ENCODE data around the gene AFF1.
A peak's percentile ranks its signal among the peaks of the same experiment; 100 is the strongest.

The AFF1 gene

GRCh38 chr4:87150498-87151261 is 215.9 kb downstream of the AFF1 start:
- Histone ChIP-seq H3K27me3 (ENCODE audit: insufficient read depth, low read length) (no peaks in the 10 kb centered on the region), H2BK12ac (ENCODE audit: low read length) (no peak overlapping the region), H3K9ac (ENCODE audit: low read length) (no peak overlapping the region), H2BK120ac (ENCODE audit: insufficient read depth, low read length, poor library complexity) (no peak overlapping the region), H3K4me1 (ENCODE audit: control insufficient read depth in 1 of 2, insufficient read depth in 2 of 2, low read length in 2 of 2) (no peaks in the 10 kb centered on the region), H3K79me2 (ENCODE audit: control insufficient read depth, insufficient read depth, low read length, poor library complexity) (no peaks in the 10 kb centered on the region), H3K79me1 (ENCODE audit: low read length) (no peaks in the 10 kb centered on the region), H3K4ac (ENCODE audit: low read depth, low read length) (no peak overlapping the region), H2BK5ac (ENCODE audit: low read depth, low read length, poor library complexity) (no peak overlapping the region), H3K36me3 (ENCODE audit: control insufficient read depth in 1 of 2, insufficient read depth in 2 of 2, low read length in 2 of 2) (no peaks in the 10 kb centered on the region), H3K23ac (ENCODE audit: low read length) (no peak overlapping the region), H3K27ac (ENCODE audit: low read depth, low read length) (no peak overlapping the region), H4K12ac (ENCODE audit: low read depth, low read length) (no peak overlapping the region), H4K91ac (ENCODE audit: low read depth, low read length) (no peak overlapping the region), H2AK5ac (ENCODE audit: low read length) (no peak overlapping the region), H3K4me3 (ENCODE audit: low read depth, low read length) (no peak overlapping the region), H3K9me3 (ENCODE audit: insufficient read depth, low read depth, low read length) (no peaks in the 10 kb centered on the region), H3K14ac (ENCODE audit: low read length) (no peak overlapping the region), H3K18ac (ENCODE audit: low read length) (no peak overlapping the region), H3K4me2 (ENCODE audit: low read length) (no peak overlapping the region), H2AFZ (ENCODE audit: insufficient read depth, low read length, poor library complexity) (no peak overlapping the region), H4K8ac (ENCODE audit: low read depth, low read length) (no peak overlapping the region)
- peak; percentile 82 to 98 for DNase-seq
- no CpG with 5 or more reads among the region's 2 CpGs for WGBS (ENCODE audit: extremely low coverage, insufficient coverage, insufficient read length)

- no peak overlapping the region for H2BK5ac ChIP-seq (ENCODE audit: low read depth, low read length, poor library complexity)
- H3K9ac ChIP-seq (ENCODE audit: low read length), result no peak overlapping the region
- no peaks in the 10 kb centered on the region for H3K79me2 ChIP-seq (ENCODE audit: control insufficient read depth, insufficient read depth, low read length, poor library complexity)
- H3K4me2 ChIP-seq (ENCODE audit: low read length), result no peak overlapping the region
- WGBS (ENCODE audit: extremely low coverage, insufficient coverage, insufficient read length), result no CpG with 5 or more reads among the region's 1 CpG
- H4K12ac ChIP-seq (ENCODE audit: low read depth, low read length), result no peak overlapping the region
- no peak overlapping the region for H2BK120ac ChIP-seq (ENCODE audit: insufficient read depth, low read length, poor library complexity)
- H4K8ac ChIP-seq (ENCODE audit: low read depth, low read length), result no peak overlapping the region
- no peak overlapping the region for H3K18ac ChIP-seq (ENCODE audit: low read length)
- H2AFZ ChIP-seq (ENCODE audit: insufficient read depth, low read length, poor library complexity), result no peak overlapping the region
- H2AK5ac ChIP-seq (ENCODE audit: low read length), result no peak overlapping the region
- H3K36me3 ChIP-seq (ENCODE audit: control insufficient read depth in 1 of 2, insufficient read depth in 2 of 2, low read length in 2 of 2), result no peaks in the 10 kb centered on the region
- H3K14ac ChIP-seq (ENCODE audit: low read length), result no peak overlapping the region
- no peak overlapping the region for H3K4me3 ChIP-seq (ENCODE audit: low read depth, low read length)
- H3K23ac ChIP-seq (ENCODE audit: low read length), result no peak overlapping the region
- no peaks in the 10 kb centered on the region for H3K79me1 ChIP-seq (ENCODE audit: low read length)
- no peak for DNase-seq
- no peak overlapping the region for H4K91ac ChIP-seq (ENCODE audit: low read depth, low read length)
- H3K9me3 ChIP-seq (ENCODE audit: insufficient read depth, low read depth, low read length), result no peaks in the 10 kb centered on the region
- H3K4me1 ChIP-seq (ENCODE audit: control insufficient read depth in 1 of 2, insufficient read depth in 2 of 2, low read length in 2 of 2), result no peaks in the 10 kb centered on the region
- H3K4ac ChIP-seq (ENCODE audit: low read depth, low read length), result no peak overlapping the region
- H2BK12ac ChIP-seq (ENCODE audit: low read length), result no peak overlapping the region
- H3K27me3 ChIP-seq (ENCODE audit: insufficient read depth, low read length), result no peaks in the 10 kb centered on the region
- H3K27ac ChIP-seq (ENCODE audit: low read depth, low read length), result no peak overlapping the region
Measured at GRCh38 chr4:87151730-87152129, 216.9 kb downstream of the AFF1 start.

GRCh38 chr4:87152310-87153041 is 217.7 kb downstream of the AFF1 start:
- H3K27me3 ChIP-seq (ENCODE audit: insufficient read depth, low read length), result no peaks in the 10 kb centered on the region
- H2BK120ac ChIP-seq (ENCODE audit: insufficient read depth, low read length, poor library complexity), result no peak overlapping the region
- no peak overlapping the region for H2BK12ac ChIP-seq (ENCODE audit: low read length)
- H3K18ac ChIP-seq (ENCODE audit: low read length), result no peak overlapping the region
- H4K91ac ChIP-seq (ENCODE audit: low read depth, low read length), result no peak overlapping the region
- no peak overlapping the region for H3K4me3 ChIP-seq (ENCODE audit: low read depth, low read length)
- H3K23ac ChIP-seq (ENCODE audit: low read length), result no peak overlapping the region
- no peak overlapping the region for H3K9ac ChIP-seq (ENCODE audit: low read length)
- no peaks in the 10 kb centered on the region for H3K79me2 ChIP-seq (ENCODE audit: control insufficient read depth, insufficient read depth, low read length, poor library complexity)
- no peak overlapping the region for H3K4me2 ChIP-seq (ENCODE audit: low read length)
- H3K4me1 ChIP-seq (ENCODE audit: control insufficient read depth in 1 of 2, insufficient read depth in 2 of 2, low read length in 2 of 2), result no peaks in the 10 kb centered on the region
- no peaks in the 10 kb centered on the region for H3K79me1 ChIP-seq (ENCODE audit: low read length)
- H2AFZ ChIP-seq (ENCODE audit: insufficient read depth, low read length, poor library complexity), result no peak overlapping the region
- H3K9me3 ChIP-seq (ENCODE audit: insufficient read depth, low read depth, low read length), result no peaks in the 10 kb centered on the region
- H3K4ac ChIP-seq (ENCODE audit: low read depth, low read length), result no peak overlapping the region
- H3K27ac ChIP-seq (ENCODE audit: low read depth, low read length), result no peak overlapping the region
- H4K12ac ChIP-seq (ENCODE audit: low read depth, low read length), result no peak overlapping the region
- no peak overlapping the region for H2BK5ac ChIP-seq (ENCODE audit: low read depth, low read length, poor library complexity)
- no peak overlapping the region for H3K14ac ChIP-seq (ENCODE audit: low read length)
- H4K8ac ChIP-seq (ENCODE audit: low read depth, low read length), result no peak overlapping the region
- no CpG with 5 or more reads among the region's 14 CpGs for WGBS (ENCODE audit: extremely low coverage, insufficient coverage, insufficient read length)
- H3K36me3 ChIP-seq (ENCODE audit: control insufficient read depth in 1 of 2, insufficient read depth in 2 of 2, low read length in 2 of 2), result no peaks in the 10 kb centered on the region
- H2AK5ac ChIP-seq (ENCODE audit: low read length), result no peak overlapping the region
- DNase-seq, result peak in 1 of 2 donors; percentile 49

- H4K8ac ChIP-seq (ENCODE audit: low read depth, low read length), result no peak overlapping the region
- no peaks in the 10 kb centered on the region for H3K9me3 ChIP-seq (ENCODE audit: insufficient read depth, low read depth, low read length)
- H3K27ac ChIP-seq (ENCODE audit: low read depth, low read length), result no peak overlapping the region
- H3K4me3 ChIP-seq (ENCODE audit: low read depth, low read length), result no peak overlapping the region
- H3K4me1 ChIP-seq (ENCODE audit: control insufficient read depth in 1 of 2, insufficient read depth in 2 of 2, low read length in 2 of 2), result no peaks in the 10 kb centered on the region
- H3K36me3 ChIP-seq (ENCODE audit: control insufficient read depth in 1 of 2, insufficient read depth in 2 of 2, low read length in 2 of 2), result no peaks in the 10 kb centered on the region
- no peak overlapping the region for H3K14ac ChIP-seq (ENCODE audit: low read length)
- H2AK5ac ChIP-seq (ENCODE audit: low read length), result no peak overlapping the region
- no peak overlapping the region for H2BK5ac ChIP-seq (ENCODE audit: low read depth, low read length, poor library complexity)
- H4K91ac ChIP-seq (ENCODE audit: low read depth, low read length), result no peak overlapping the region
- no peaks in the 10 kb centered on the region for H3K27me3 ChIP-seq (ENCODE audit: insufficient read depth, low read length)
- H3K4me2 ChIP-seq (ENCODE audit: low read length), result no peak overlapping the region
- H3K18ac ChIP-seq (ENCODE audit: low read length), result no peak overlapping the region
- no CpG with 5 or more reads among the region's 4 CpGs for WGBS (ENCODE audit: extremely low coverage, insufficient coverage, insufficient read length)
- H3K79me1 ChIP-seq (ENCODE audit: low read length), result no peaks in the 10 kb centered on the region
- no peaks in the 10 kb centered on the region for H3K79me2 ChIP-seq (ENCODE audit: control insufficient read depth, insufficient read depth, low read length, poor library complexity)
- H2BK12ac ChIP-seq (ENCODE audit: low read length), result no peak overlapping the region
- no peak overlapping the region for H3K9ac ChIP-seq (ENCODE audit: low read length)
- H4K12ac ChIP-seq (ENCODE audit: low read depth, low read length), result no peak overlapping the region
- H2BK120ac ChIP-seq (ENCODE audit: insufficient read depth, low read length, poor library complexity), result no peak overlapping the region
- peak; percentile 32 to 71 for DNase-seq
- no peak overlapping the region for H3K4ac ChIP-seq (ENCODE audit: low read depth, low read length)
- no peak overlapping the region for H3K23ac ChIP-seq (ENCODE audit: low read length)
- no peak overlapping the region for H2AFZ ChIP-seq (ENCODE audit: insufficient read depth, low read length, poor library complexity)
Measured at GRCh38 chr4:87153078-87153870, 218.5 kb downstream of the AFF1 start.

Data from trophoblast cell (in vitro differentiated cells and primary cell).